ENCODE measurements around the gene KIR3DL3. TPM values are rescaled to one million over a fixed set of nuclear protein-coding genes. Genes with fewer than 3 reads are reported as not detected.
"Not testable (repeated sequence)": the region's sequence is repeated elsewhere in the genome, so short reads cannot be mapped to it uniquely, and the experiment has no call there.

Gene KIR3DL3
- total RNA-seq, 2 donors from 2014 or later, result not detected

- DNase-seq (ENCODE audit: low spot score), result no peak
- Histone ChIP-seq H3K27ac (no peak overlapping the region), H3K9me3 (no peaks in the 10 kb centered on the region), H3K36me3 (no peaks in the 10 kb centered on the region), H3K4me3 (no peak overlapping the region), H3K27me3 (no peaks in the 10 kb centered on the region), H3K4me1 (no peaks in the 10 kb centered on the region)
- no peak for TF ChIP-seq CTCF (IDR thresholded peaks at IDR 0.05)
Observed at GRCh38 chr19:54691582-54692297, 32.5 kb upstream of the KIR3DL3 start.

GRCh38 chr19:54692298-54692615 is 32.0 kb upstream of the KIR3DL3 start:
- H3K4me3 ChIP-seq, result no peak overlapping the region
- DNase-seq (ENCODE audit: low spot score), result no peak
- no peak overlapping the region for H3K27ac ChIP-seq
- no peak for TF ChIP-seq CTCF (IDR thresholded peaks at IDR 0.05)
- H3K9me3 ChIP-seq, result no peaks in the 10 kb centered on the region
- H3K36me3 ChIP-seq, result no peaks in the 10 kb centered on the region
- H3K4me1 ChIP-seq, result no peaks in the 10 kb centered on the region
- no peaks in the 10 kb centered on the region for H3K27me3 ChIP-seq

GRCh38 chr19:54694648-54695047 is 29.6 kb upstream of the KIR3DL3 start:
- Histone ChIP-seq H3K4me3 (no peak overlapping the region), H3K9me3 (no peaks in the 10 kb centered on the region), H3K36me3 (no peaks in the 10 kb centered on the region), H3K4me1 (no peaks in the 10 kb centered on the region), H3K27ac (no peak overlapping the region), H3K27me3 (no peaks in the 10 kb centered on the region)
- TF ChIP-seq CTCF (IDR thresholded peaks at IDR 0.05), result no peak
- no peak for DNase-seq (ENCODE audit: low spot score)

- no peak for TF ChIP-seq CTCF (IDR thresholded peaks at IDR 0.05)
- Histone ChIP-seq H3K4me3 (no peak overlapping the region), H3K4me1 (no peaks in the 10 kb centered on the region), H3K36me3 (no peaks in the 10 kb centered on the region), H3K9me3 (no peaks in the 10 kb centered on the region), H3K27me3 (no peaks in the 10 kb centered on the region), H3K27ac (no peak overlapping the region)
- DNase-seq (ENCODE audit: low spot score), result no peak
Observed at GRCh38 chr19:54696117-54696548, 28.1 kb upstream of the KIR3DL3 start.

GRCh38 chr19:54696766-54697165 is 27.5 kb upstream of the KIR3DL3 start:
- no peak for TF ChIP-seq CTCF (IDR thresholded peaks at IDR 0.05)
- Histone ChIP-seq H3K27me3 (no peaks in the 10 kb centered on the region), H3K9me3 (no peaks in the 10 kb centered on the region), H3K4me1 (no peaks in the 10 kb centered on the region), H3K4me3 (no peak overlapping the region), H3K36me3 (no peaks in the 10 kb centered on the region), H3K27ac (no peak overlapping the region)
- DNase-seq (ENCODE audit: low spot score), result no peak

GRCh38 chr19:54697716-54698115 is 26.5 kb upstream of the KIR3DL3 start:
- not testable (repeated sequence) for H3K4me1 ChIP-seq, H3K27me3 ChIP-seq

More at GRCh38 chr19:54697716-54698115, 26.5 kb upstream of the KIR3DL3 start:
- H3K9me3 ChIP-seq; H3K4me3 ChIP-seq; H3K36me3 ChIP-seq; H3K27ac ChIP-seq; DNase-seq (ENCODE audit: low spot score): not testable (repeated sequence)
